Measurements from ENCODE around the gene MRM3.
"Not testable (repeated sequence)": the region's sequence is repeated elsewhere in the genome, so short reads cannot be mapped to it uniquely, and the experiment has no call there.

Gene MRM3, protein sequence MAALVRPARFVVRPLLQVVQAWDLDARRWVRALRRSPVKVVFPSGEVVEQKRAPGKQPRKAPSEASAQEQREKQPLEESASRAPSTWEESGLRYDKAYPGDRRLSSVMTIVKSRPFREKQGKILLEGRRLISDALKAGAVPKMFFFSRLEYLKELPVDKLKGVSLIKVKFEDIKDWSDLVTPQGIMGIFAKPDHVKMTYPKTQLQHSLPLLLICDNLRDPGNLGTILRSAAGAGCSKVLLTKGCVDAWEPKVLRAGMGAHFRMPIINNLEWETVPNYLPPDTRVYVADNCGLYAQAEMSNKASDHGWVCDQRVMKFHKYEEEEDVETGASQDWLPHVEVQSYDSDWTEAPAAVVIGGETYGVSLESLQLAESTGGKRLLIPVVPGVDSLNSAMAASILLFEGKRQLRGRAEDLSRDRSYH

DNA sequence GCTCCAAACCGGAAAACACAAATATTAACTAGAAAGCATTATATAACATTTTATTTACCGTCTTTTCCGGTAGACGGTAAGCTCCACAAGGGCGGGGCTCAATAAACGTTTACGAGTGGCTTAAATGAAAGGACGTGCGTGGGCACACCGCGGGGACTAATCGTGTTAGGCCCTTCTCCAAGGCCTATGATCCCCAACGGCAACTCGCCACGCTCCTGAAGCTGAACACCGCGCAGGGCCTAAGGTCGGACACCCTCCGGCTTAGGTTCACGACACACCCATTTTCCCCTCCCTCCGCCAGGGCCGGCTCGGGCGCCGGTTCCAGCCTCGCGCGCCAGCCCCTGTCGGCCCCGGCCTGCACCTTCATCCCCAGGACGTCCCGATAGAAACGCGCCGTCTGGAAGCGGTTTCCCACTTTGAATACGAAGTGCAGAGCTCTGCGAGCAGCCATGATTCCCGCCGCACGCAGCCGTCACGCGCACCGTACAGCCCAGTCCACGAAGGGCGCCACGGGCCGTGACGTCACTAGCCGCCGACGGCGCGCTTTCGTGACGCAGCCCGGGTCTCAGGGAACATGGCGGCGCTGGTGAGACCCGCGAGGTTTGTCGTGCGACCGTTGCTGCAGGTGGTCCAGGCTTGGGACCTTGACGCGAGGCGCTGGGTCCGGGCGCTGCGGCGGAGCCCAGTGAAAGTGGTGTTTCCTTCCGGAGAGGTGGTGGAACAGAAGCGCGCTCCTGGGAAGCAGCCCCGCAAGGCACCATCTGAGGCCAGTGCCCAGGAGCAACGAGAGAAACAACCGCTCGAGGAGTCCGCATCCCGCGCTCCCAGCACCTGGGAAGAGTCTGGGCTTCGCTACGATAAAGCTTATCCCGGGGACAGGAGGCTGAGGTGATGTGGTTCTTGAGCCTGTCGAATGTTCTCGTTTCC, at the start of gene MRM3, which contains the start of gene GLOD4:
MRM3 (plus strand) TSS at position 549 of the 927 bp plus-strand sequence; CDS start at position 575, 26 bp downstream.
GLOD4 (minus strand) TSS at position 476 of the 927 bp plus-strand sequence; CDS start at position 451, 25 bp downstream.
- peak; percentile 41 to 96 (median 84) for DNase-seq

DNA sequence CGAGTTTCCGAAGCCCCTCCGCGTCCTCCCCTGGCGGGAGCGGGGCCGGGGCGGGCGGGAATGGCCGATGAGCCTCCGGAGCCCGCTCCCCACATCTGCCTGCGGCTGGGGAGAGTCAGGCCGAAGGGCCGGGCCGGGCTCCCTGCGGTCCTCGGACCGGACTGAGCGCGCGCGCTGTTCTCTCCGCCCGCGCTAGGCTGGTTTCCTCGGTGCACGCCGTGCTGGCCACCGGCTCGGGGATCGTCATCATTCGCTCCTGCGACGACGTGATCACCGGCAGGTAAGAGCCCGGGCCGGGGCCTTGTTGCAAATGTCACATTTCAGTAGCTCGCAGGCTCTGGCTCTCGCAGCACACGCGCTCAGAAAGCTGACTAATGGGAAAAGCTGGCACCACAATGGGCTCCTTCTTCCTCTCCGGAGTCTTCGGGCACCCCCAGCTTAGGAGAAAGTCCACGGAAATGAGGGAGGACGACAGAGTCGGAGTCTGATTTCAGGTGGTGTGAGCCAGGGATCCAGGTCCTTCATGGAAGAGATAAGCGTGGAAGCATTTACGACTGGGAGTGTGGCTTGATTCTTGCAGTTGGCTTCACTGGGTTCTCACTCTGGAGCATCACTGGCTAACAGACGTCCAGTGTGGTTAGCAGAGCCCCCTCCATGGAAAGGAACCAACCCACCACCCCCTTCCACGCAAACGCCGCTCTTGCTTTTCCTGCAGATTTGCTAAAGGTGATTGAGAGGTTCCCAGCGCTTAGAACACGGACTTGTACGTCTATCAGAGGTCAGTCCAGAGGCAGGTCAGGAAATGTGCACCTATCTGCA, 49.0 kb upstream of the MRM3 start:
- peak in 24 of 56 donors; percentile 6 to 43 (median 24) for DNase-seq

DNA sequence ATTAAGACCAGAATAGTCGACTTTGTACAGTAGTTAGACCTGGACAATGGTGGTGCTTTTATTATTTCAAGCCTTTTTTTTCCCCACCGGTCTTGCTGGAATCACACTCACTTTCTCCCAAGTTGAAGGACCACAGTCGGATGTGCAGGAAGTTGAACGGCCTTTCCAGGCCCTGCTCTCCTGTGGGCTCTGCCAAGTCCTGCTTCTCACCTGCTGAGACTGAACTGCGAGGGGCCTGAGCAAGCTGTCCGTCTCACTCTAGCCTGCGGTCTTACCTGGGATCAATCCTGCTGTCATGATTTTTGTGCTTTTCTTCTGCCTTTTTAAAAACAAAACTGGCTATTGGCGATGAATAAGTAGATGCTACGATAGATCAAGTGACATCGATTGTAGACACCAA, 48.4 kb upstream of the MRM3 start:
- no peak for DNase-seq

DNA sequence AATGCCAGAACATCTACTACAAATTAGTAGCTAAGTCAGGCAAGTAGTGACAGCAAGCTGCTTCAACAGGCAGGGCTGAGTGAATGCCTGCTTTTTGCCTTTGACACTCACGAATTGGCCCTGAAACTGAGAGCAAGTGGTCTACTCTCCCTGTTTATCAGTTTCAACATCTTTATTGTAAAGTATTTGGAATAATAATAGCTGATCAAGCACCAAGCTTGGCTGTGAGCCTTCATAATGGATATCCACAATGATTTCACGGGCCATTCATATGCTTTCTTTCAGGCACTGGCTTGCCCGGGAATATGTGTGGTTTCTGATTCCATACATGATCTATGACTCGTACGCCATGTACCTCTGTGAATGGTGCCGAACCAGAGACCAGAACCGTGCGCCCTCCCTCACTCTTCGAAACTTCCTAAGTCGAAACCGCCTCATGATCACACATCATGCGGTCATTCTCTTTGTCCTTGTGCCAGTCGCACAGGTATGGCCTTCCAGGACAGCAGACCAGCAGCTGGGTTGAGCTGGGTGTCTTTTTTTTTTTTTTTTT, 44.5 kb upstream of the MRM3 start:
- DNase-seq: no peak

DNA sequence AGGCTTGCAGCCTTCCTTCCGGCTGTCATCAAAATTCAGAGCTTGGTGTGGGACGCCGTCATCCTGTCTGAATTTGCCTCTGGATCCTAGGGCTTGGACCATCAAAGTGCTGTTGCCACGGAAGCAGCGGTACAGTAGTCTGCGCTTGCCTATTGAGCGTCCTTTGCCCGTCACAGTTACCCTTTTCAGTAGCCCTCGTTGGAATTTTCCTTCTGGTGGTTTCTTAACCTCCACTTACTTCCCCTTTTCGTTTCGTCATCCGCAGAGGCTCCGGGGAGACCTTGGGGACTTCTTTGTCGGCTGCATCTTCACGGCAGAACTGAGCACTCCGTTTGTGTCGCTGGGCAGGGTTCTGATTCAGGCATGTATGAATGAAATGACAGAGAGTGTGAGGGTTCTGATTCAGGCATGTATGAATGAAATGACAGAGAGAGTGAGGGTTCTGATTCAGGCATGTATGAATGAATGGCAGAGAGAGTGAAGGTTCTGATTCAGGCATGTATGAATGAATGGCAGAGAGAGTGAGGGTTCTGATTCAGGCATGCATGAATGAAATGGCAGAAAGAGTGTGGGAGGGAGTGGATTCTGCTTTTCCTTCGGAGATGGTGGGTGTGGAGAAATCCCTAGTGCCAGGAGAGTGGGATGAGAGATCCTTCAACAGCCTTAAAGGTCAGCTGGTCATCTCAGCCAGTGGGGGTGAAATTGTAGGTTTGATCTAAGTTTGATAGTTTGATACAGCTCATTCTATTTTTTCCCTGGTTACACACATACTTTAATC, 41.7 kb upstream of the MRM3 start:
- peak in 6 of 56 donors; percentile 3 to 28 (median 7) for DNase-seq

DNA sequence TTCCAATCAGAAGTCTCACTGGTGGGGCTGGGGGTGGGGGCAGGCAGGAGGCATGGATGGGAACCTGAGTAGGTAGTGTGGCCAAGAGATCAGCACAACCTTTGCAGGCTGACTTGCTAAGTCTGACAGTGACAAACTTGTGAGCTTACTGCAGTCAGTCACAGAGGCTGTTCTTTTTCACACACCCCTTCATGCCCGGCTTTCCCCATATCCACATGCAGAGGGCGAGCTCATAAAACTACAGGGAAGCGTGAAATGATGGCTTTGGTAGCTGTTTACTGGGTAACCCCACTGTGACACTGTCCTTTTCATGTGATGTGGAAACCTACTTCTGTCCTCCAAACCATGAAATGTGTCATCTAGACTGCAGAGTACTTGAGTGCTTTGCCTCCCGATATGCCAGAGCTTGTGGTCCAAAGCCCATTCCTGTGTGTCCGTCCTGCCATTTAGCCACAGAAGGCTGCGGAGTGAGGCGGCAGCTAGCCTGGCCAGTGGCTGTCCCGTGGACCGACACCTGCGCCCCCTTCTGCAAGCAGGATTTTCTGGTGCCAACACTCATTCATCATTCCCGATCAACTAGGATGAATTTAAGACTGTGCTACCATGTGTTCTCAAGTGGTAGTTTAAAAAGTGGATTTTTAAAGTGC, 39.9 kb upstream of the MRM3 start:
- DNase-seq: no peak

DNA sequence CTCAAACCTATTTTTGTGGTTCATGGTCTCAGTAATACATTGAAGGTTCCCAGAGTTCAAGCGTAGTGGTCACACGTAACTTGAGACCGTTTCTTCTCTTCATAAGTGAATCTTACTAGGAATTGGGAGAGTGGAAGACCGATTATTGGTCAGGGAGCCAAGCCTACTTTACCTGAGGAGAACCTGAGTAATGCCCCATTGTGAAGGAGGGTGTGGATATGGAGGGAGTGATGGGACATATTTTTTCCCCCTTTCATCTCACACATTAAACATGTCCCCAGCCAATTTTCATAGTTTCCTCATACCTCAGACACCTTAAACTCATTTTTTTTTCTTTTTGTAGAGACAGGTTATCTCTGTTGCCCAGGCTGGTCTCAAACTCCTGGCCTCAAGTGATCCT, 39.0 kb upstream of the MRM3 start:
- DNase-seq: no peak

DNA sequence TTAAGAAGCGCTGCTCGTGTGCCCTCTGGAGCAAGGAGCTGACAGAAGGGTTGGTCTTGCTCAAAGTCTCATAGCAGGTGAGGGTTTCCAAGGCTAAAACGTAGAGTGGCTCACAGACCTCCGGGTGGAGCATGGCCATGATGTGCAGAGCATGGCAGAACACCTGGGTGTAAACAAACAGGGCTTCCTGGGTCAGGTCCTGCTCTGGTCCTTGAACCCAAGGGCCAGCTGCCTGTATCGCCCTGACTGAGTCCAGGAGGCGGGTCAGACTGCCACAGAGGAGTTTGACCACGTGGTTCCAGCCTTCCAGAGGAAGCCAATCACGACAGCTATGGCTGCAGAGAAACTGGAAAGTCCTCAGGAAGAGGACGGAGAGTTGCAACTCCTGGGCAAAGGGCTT, 37.2 kb upstream of the MRM3 start:
- DNase-seq: no peak

DNA sequence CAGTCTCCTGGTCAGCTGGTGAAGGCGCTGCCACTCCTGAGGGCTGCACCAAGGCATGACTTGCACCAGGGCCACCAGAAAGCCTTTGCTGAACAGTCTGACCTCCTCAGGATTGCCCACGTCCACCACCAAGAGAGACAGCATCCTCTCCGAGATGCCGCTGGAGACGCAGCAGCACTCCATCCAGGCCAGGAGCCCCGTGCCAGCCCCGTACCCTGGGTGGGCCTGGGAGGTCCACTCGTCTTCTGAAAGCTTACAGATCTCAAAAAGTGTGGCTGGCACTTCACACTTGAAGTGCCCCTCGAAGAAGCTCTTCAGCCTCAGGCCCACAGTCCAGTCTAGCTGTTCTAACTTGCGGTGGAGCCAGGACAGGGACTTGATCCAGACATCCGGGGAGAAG, 36.7 kb upstream of the MRM3 start:
- no peak for DNase-seq

DNA sequence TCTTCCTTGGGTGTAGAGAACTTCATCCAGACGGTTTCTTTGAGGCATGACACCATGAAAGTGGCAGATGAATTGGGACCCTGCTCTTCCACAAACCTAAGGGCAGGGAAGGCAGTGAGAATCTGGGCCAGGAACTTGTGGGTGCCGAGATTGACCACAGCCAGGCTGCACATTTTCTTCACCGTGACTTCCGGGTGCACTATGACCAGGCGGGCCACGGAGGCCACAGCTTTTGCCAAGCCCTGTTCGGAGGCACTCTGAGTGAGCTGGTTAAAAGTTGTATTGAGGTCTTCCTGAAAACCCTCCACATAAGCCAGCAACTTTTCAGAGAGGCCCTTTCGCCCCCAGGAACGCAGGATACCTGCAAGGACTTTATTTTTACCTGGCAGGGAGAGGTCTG, 36.0 kb upstream of the MRM3 start:
- DNase-seq: no peak

DNA sequence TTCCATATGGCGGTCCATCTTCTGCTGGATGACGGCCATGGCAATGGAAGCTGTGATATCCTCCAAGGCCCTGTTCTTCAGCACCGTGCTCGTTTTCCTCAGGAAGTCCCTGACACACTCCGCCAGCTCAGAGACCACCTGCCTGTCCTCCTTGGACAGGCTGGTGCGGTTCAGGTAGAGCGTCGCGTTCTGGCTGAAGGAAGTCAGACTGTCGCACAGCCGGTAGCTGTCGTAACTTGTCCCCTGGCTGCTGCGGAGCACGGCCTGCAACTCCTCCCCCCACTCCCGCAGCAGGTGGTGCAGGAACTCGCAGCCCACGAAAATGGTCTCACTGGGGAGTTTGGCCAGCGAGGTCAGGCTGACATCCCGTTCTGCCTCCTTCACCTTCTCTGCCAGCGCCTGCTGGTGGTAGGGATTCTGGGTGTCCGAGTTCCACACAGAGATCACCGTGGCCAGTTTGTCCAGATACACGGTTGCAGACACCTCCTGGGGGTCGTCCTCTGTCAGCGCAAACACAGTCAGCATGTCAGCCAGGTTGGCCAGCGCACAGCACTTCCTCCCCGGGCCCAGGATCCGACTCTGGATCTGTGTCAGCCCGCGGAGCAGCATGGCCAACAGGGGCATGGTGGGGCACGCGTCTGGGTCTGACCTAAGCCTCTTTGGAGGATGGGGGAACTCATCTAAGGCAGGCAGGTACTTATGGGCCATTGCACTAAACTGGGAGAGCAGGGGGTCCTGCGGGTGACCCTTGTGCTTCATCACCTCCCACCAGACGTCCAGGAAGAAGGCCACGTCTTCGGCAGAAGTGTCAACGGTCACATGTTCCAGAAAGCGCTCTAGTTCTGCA, 35.1 kb upstream of the MRM3 start:
- no peak for DNase-seq

DNA sequence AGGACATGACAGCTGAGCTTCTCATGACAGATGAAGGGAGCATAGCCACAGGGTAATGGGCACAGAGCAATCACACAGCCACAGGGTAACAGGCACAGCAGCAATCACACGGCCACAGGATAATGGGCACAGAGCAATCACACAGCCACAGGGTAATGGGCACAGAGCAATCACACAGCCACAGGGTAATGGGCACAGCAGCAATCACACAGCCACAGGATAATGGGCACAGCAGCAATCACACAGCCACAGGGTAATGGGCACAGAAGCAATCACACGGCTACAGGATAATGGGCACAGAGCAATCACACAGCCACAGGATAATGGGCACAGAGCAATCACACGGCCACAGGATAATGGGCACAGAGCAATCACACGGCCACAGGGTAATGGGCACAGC, 33.5 kb upstream of the MRM3 start:
- DNase-seq: not testable (repeated sequence)

DNA sequence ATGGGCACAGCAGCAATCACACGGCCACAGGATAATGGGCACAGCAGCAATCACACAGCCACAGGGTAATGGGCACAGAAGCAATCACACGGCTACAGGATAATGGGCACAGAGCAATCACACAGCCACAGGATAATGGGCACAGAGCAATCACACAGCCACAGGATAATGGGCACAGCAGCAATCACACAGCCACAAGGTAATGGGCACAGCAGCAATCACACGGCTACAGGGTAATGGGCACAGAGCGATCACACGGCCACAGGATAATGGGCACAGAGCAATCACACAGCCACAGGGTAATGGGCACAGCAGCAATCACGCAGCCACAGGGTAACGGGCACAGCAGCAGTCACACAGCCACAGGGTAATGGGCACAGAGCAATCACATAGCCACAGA, 32.8 kb upstream of the MRM3 start:
- not testable (repeated sequence) for DNase-seq

DNA sequence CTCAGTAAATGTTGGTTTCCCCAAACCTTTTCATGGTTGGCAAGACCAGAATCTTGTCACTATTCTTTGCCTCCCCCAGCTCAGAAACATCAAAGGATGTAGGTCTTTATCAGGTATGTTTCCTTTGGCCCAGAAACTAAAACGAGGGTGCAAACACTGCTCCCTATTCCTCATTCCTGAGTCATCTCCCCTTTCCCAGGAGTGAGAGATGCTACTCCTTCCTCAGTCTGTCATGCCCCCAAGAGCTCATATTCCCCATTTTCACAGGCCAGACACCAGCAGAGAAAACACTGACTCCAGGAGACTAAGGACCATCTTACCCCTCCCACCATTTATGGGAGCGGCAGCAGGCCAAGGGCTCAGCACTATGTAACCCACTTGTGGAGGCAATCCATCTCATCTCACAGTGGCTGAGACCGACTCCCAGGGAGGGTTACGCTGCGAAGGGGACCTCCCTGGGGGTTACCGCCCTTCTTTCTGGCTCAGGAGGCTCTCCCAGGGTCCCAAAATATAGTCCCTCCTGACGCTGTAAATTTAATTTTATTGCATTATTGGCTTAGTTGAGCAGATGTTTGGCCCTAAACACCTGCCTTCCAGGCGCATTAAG, 31.6 kb upstream of the MRM3 start:
- DNase-seq: no peak

DNA sequence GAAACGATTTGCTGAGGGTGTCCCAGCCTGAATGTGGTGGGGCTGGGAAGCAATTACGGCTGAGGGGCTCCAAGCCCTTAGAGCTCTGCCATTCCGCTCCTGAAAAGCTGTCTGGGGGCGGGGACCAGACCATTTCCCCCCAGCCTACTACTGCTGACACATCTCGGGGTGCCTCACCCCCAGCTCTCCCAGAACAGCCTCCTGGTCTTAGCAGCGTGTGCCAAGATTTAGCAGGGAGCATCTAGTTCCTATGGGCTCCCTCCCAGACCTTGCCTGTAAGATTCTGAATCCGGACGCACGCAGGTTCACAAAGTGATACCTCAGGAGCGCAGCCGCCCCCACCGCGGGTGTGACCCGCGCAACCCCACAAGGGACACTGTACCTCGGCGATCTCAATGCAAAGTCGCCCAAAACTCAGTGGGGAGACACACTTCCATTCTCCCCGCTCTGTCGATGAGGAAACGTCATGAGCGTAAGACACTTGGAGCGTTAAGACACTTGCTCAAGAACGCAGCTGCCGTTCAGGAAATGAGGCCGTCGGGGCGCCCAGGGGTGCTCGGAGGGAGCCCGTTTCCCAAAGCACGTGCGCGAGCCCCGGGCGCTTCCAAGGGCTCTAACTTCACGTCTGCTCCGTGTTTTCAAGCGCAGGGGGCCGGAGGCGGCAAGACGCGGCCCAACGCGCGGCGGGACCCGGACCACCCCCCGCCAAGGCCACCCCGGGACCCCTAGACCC, 30.7 kb upstream of the MRM3 start:
- peak in 5 of 56 donors; percentile 24 to 55 (median 38) for DNase-seq

DNA sequence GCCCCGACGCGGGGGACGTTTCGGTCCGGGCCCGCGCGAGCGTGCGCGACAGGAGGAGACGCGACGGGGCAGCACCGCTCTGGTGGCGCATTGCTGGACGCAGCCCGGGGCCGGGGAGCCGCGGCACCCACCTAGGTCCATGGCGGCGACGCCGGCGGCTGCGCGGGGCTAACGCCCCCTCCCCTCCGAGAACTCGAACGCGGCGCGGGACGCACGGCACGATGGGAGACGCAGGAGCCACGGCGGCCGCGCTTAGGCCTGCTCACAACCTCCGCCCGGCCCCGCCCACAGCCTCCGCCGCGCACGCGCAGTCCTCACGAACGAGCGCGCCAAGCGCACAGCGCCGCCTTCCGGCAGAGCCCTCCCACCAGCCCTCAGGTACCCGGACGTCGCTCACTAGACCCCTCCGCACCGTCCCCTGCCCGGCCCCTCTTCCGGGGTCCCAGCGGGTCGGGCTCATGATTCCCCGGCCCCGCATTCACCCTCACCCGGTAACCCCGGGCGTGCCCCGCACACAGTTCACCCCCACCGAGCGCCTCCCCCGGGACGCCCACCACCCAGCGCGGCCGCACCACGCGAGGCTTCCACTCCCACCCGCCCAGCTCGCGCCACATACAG, 30.0 kb upstream of the MRM3 start, which contains the start of gene GEMIN4:
GEMIN4 (minus strand) TSS at position 263 of the 618 bp plus-strand sequence; CDS start at position 141, 122 bp downstream.
- peak in 55 of 56 donors; percentile 34 to 94 (median 81) for DNase-seq

Measured in amygdala (tissue), 56 donors.